ENCODE measurements around the gene LUC7L3.

LUC7L3 gene

DNA sequence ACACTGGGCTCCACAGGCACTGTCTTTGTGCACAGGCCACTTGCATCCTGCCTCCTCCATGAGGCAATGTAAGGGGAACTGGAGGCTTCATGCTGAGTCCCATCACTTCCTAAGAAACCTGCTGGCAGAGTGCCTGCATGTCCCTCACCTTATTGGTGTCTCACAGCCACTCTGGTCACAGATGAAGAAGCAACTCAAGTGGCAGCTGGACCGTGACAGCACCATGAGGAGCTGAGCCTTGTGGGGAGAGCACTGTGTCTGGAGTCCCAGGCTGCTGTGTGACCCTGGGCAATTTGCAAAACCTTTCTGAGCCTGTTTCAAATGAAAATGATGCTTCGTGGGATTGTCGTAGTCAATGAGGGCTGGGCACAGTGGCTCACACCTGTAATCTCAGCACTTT, 31.2 kb upstream of the LUC7L3 start:
- Mint-ChIP-seq H3K4me1 (peaks cover 56% of the 10 kb centered on the region), H3K9me3 (no peaks in the 10 kb centered on the region), H3K4me3 (no peak overlapping the region), H3K27ac (no peak overlapping the region), H3K36me3 (ENCODE audit: low read depth) (peaks cover 5% of the 10 kb centered on the region), H3K27me3 (ENCODE audit: low read depth) (peaks cover 5% of the 10 kb centered on the region)
- TF ChIP-seq CTCF (IDR thresholded peaks at IDR 0.05; ENCODE audit: unreplicated experiment in 3 of 3) = no peak

- Mint-ChIP-seq H3K4me3 (no peak overlapping the region), H3K4me1 (peaks cover 58% of the 10 kb centered on the region), H3K27ac (peak overlapping the region in 2 of 3 experiments; percentile 59 to 77), H3K36me3 (ENCODE audit: low read depth) (peaks cover 10% of the 10 kb centered on the region), H3K27me3 (ENCODE audit: low read depth) (peaks cover 3% of the 10 kb centered on the region), H3K9me3 (no peaks in the 10 kb centered on the region)
- TF ChIP-seq CTCF (IDR thresholded peaks at IDR 0.05; ENCODE audit: unreplicated experiment in 3 of 3) = no peak
Measured at GRCh38 chr17:50689251-50689650, 30.2 kb upstream of the LUC7L3 start.

GRCh38 chr17:50689956-50690886, 29.2 kb upstream of the LUC7L3 start:
- H3K27me3 Mint-ChIP-seq (ENCODE audit: low read depth) = peaks cover 3% of the 10 kb centered on the region
- H3K4me3 Mint-ChIP-seq = peak overlapping the region in 2 of 3 experiments; percentile 5 to 37
- no peaks in the 10 kb centered on the region for H3K9me3 Mint-ChIP-seq
- H3K36me3 Mint-ChIP-seq (ENCODE audit: low read depth) = peaks cover 17% of the 10 kb centered on the region
- peaks cover 59% of the 10 kb centered on the region for H3K4me1 Mint-ChIP-seq
- peak overlapping the region; percentile 68 to 79 (median 76) for H3K27ac Mint-ChIP-seq
- TF ChIP-seq CTCF (IDR thresholded peaks at IDR 0.05; ENCODE audit: unreplicated experiment in 3 of 3) = no peak

DNA sequence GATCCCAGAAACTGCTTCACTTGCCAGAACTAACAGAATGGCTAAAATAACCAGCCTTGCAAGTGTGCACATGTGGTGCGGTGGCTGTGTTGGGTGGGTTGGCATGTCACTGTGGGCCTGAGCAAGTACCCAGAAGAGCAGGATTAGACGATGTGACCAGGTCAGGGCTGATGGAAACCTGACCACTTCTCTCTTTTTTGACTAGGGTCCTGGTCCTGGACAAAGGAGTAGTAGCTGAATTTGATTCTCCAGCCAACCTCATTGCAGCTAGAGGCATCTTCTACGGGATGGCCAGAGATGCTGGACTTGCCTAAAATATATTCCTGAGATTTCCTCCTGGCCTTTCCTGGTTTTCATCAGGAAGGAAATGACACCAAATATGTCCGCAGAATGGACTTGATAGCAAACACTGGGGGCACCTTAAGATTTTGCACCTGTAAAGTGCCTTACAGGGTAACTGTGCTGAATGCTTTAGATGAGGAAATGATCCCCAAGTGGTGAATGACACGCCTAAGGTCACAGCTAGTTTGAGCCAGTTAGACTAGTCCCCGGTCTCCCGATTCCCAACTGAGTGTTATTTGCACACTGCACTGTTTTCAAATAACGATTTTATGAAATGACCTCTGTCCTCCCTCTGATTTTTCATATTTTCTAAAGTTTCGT, 28.4 kb upstream of the LUC7L3 start:
- no peak for TF ChIP-seq CTCF (IDR thresholded peaks at IDR 0.05; ENCODE audit: unreplicated experiment in 3 of 3)
- no peak overlapping the region for H3K4me3 Mint-ChIP-seq
- no peaks in the 10 kb centered on the region for H3K9me3 Mint-ChIP-seq
- H3K27me3 Mint-ChIP-seq (ENCODE audit: low read depth) = peaks cover 3% of the 10 kb centered on the region
- peaks cover 58% of the 10 kb centered on the region for H3K4me1 Mint-ChIP-seq
- H3K36me3 Mint-ChIP-seq (ENCODE audit: low read depth) = peaks cover 25% of the 10 kb centered on the region
- peak overlapping the region; percentile 76 to 90 (median 79) for H3K27ac Mint-ChIP-seq

DNA sequence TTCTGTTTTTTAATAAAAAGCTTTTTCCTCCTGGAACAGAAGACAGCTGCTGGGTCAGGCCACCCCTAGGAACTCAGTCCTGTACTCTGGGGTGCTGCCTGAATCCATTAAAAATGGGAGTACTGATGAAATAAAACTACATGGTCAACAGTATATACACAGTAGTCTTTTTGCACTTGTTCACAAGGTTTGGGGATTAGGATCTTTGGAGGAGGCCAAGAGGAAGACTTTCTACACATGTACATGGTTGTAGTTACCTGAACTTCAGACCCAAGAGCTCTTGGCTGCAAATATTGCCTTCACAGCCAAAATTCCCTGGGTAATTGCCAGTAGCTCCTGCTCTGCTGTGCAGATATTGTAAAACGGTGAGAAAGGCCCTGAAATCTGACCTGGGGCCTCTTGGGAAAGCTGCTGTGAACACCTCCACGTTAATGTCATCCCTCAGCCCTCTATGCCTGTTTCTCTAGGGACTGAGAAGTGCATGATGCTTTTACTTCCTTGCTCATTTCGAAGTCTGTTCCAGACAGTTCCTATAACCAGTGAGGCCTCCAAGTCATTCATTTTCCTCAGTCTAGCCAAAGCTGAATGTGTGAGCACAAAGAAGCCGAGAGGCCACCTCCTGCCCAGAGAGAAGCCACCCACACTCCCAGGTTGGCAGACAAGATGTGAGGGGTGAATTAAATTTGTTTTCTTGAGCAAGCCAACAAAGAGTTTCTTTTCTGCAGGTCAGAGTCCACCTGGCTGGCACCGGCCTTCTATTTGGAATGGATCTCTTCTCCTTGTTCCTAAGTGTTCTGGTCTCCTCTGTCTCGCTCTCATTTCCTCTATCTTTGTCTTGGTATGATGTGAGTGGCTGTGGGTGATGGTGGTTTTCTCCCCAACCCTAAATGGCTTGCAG, 27.6 kb upstream of the LUC7L3 start:
- Mint-ChIP-seq H3K36me3 (ENCODE audit: low read depth) (peaks cover 32% of the 10 kb centered on the region), H3K27ac (peak overlapping the region; percentile 76 to 90 (median 79)), H3K27me3 (ENCODE audit: low read depth) (peaks cover 3% of the 10 kb centered on the region), H3K9me3 (no peaks in the 10 kb centered on the region), H3K4me1 (peaks cover 50% of the 10 kb centered on the region), H3K4me3 (no peak overlapping the region)
- TF ChIP-seq CTCF (IDR thresholded peaks at IDR 0.05; ENCODE audit: unreplicated experiment in 3 of 3) = no peak

Measured in nephron (organoid).